Suprapubic skin (tissue), 4 donors: ENCODE measurements around the gene TMPO. TPM values are rescaled to one million over a fixed set of nuclear protein-coding genes. Genes with fewer than 3 reads are reported as not detected.

Source experiments
- DNase-seq, 2 donors: peaks; one replicate each; pipeline ENCODE4 v3.0.0-alpha.2; 2019; ENCODE audit warnings: low spot score in 2 of 2
- H3K27ac ChIP-seq: fragments of 200-600 bp; sonication (generic); one replicate; pipeline ENCODE4 v1.5.1; 2019
- H3K27me3 ChIP-seq: fragments of 200-600 bp; sonication (generic); one replicate; pipeline ENCODE4 v1.5.1; 2019
- H3K36me3 ChIP-seq: fragments of 200-600 bp; sonication (generic); one replicate; pipeline ENCODE4 v1.5.1; 2019
- H3K4me1 ChIP-seq: fragments of 200-600 bp; sonication (generic); one replicate; pipeline ENCODE4 v1.5.1; 2019
- H3K4me3 ChIP-seq: fragments of 200-600 bp; sonication (generic); one replicate; pipeline ENCODE4 v1.5.1; 2019; ENCODE audit warnings: mild to moderate bottlenecking
- H3K9me3 ChIP-seq: fragments of 200-600 bp; sonication (generic); one replicate; pipeline ENCODE4 v1.5.1; 2019
- EP300 ChIP-seq: sonication (generic); formaldehyde crosslinking; IDR thresholded peaks from one replicate; pipeline ENCODE4 v1.6.1; 2017; ENCODE audit warnings: antibody characterized with exemption
- POLR2A ChIP-seq, 2 donors: fragments of 450-650 bp; IDR thresholded peaks; one replicate each; pipeline ENCODE4 v1.6.1; 2017; ENCODE audit warnings: antibody characterized with exemption in 2 of 2, mild to moderate bottlenecking in 2 of 2, moderate library complexity in 2 of 2
- POLR2AphosphoS5 ChIP-seq, 3 donors: sonication (generic); formaldehyde crosslinking; IDR thresholded peaks; one replicate each; pipeline ENCODE4 v1.6.1; 2017; ENCODE audit warnings: antibody characterized with exemption in 3 of 3
- WGBS: methylation state at CpG from one replicate; pipeline ENCODE4 v1.1.5; 2018; 5-methylcytosine and 5-hydroxymethylcytosine counted together
- total RNA-seq, 4 donors: library from RNA; depleted of rRNA; stranded (reverse); fragments of >200 nt; gene quantifications; one replicate each; pipeline ENCODE4 v1.1.0, GENCODE V29; 2016
- TF ChIP-seq, protein P1 (sequence below), 2 donors: fragments of 200-600 bp in 1 of 2; fragments of 450-650 bp in 1 of 2; sonication (generic) in 1 of 2; IDR thresholded peaks; one replicate each; pipeline ENCODE4 v1.5.1; 2016 to 2019; ENCODE audit warnings: antibody characterized with exemption in 2 of 2, mild to moderate bottlenecking in 1 of 2, moderate library complexity in 1 of 2

Gene TMPO
- total RNA-seq, 4 donors from 2014 or later: 45.7 to 66.5 (median 51.0) TPM

DNA sequence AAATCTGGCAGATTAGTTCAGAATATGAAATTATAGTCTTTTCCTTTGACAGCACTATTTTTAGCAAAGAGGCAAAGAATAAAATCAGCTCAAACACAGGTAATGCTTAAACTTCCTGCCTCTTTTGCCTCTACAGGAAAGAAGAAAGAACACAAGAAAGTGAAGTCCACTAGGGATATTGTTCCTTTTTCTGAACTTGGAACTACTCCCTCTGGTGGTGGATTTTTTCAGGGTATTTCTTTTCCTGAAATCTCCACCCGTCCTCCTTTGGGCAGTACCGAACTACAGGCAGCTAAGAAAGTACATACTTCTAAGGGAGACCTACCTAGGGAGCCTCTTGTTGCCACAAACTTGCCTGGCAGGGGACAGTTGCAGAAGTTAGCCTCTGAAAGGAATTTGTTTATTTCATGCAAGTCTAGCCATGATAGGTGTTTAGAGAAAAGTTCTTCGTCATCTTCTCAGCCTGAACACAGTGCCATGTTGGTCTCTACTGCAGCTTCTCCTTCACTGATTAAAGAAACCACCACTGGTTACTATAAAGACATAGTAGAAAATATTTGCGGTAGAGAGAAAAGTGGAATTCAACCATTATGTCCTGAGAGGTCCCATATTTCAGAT lies 17.4 kb downstream of the TMPO start:
- H3K36me3 ChIP-seq: peaks cover 39% of the 10 kb centered on the region
- no peaks in the 10 kb centered on the region for H3K9me3 ChIP-seq
- WGBS: 72% methylated on average over 4 of the region's 4 CpGs
- no peak overlapping the region for H3K4me3 ChIP-seq
- H3K27me3 ChIP-seq: no peaks in the 10 kb centered on the region
- H3K4me1 ChIP-seq: no peaks in the 10 kb centered on the region
- no peak overlapping the region for H3K27ac ChIP-seq
- TF ChIP-seq, protein P1, sequence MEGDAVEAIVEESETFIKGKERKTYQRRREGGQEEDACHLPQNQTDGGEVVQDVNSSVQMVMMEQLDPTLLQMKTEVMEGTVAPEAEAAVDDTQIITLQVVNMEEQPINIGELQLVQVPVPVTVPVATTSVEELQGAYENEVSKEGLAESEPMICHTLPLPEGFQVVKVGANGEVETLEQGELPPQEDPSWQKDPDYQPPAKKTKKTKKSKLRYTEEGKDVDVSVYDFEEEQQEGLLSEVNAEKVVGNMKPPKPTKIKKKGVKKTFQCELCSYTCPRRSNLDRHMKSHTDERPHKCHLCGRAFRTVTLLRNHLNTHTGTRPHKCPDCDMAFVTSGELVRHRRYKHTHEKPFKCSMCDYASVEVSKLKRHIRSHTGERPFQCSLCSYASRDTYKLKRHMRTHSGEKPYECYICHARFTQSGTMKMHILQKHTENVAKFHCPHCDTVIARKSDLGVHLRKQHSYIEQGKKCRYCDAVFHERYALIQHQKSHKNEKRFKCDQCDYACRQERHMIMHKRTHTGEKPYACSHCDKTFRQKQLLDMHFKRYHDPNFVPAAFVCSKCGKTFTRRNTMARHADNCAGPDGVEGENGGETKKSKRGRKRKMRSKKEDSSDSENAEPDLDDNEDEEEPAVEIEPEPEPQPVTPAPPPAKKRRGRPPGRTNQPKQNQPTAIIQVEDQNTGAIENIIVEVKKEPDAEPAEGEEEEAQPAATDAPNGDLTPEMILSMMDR (IDR thresholded peaks at IDR 0.05): peak; percentile 17 to 35
- TF ChIP-seq POLR2A (IDR thresholded peaks at IDR 0.05): no peak
- DNase-seq: no peak

DNA sequence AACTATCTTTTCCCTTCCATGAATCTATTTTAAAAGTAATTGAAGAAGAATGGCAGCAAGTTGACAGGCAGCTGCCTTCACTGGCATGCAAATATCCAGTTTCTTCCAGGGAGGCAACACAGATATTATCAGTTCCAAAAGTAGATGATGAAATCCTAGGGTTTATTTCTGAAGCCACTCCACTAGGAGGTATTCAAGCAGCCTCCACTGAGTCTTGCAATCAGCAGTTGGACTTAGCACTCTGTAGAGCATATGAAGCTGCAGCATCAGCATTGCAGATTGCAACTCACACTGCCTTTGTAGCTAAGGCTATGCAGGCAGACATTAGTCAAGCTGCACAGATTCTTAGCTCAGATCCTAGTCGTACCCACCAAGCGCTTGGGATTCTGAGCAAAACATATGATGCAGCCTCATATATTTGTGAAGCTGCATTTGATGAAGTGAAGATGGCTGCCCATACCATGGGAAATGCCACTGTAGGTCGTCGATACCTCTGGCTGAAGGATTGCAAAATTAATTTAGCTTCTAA lies 18.4 kb downstream of the TMPO start:
- Histone ChIP-seq H3K9me3 (no peaks in the 10 kb centered on the region), H3K27me3 (no peaks in the 10 kb centered on the region), H3K4me3 (no peak overlapping the region), H3K36me3 (peaks cover 38% of the 10 kb centered on the region), H3K27ac (no peak overlapping the region), H3K4me1 (no peaks in the 10 kb centered on the region)
- 88% methylated on average over 4 of the region's 4 CpGs for WGBS
- DNase-seq: no peak
- TF ChIP-seq POLR2A (IDR thresholded peaks at IDR 0.05): no peak
- no peak for TF ChIP-seq POLR2AphosphoS5 (IDR thresholded peaks at IDR 0.05)
- TF ChIP-seq EP300: no peak
- TF ChIP-seq, protein P1 (IDR thresholded peaks at IDR 0.05): no peak

GRCh38 chr12:98538031-98538430 lies 22.6 kb downstream of the TMPO start:
- no peak for DNase-seq
- Histone ChIP-seq H3K4me3 (no peak overlapping the region), H3K27ac (no peak overlapping the region), H3K9me3 (no peaks in the 10 kb centered on the region), H3K27me3 (no peaks in the 10 kb centered on the region), H3K36me3 (peaks cover 45% of the 10 kb centered on the region), H3K4me1 (no peaks in the 10 kb centered on the region)
- WGBS: 94% methylated on average over 4 of the region's 4 CpGs
- no peak for TF ChIP-seq POLR2AphosphoS5 (IDR thresholded peaks at IDR 0.05)
- TF ChIP-seq POLR2A (IDR thresholded peaks at IDR 0.05): no peak
- TF ChIP-seq, protein P1 (IDR thresholded peaks at IDR 0.05): no peak

GRCh38 chr12:98543701-98544100 lies 28.3 kb downstream of the TMPO start:
- H3K27ac ChIP-seq: no peak overlapping the region
- TF ChIP-seq EP300 (no peak), POLR2A (IDR thresholded peaks at IDR 0.05) (no peak), POLR2AphosphoS5 (IDR thresholded peaks at IDR 0.05) (no peak)
- TF ChIP-seq, protein P1 (IDR thresholded peaks at IDR 0.05): no peak
- DNase-seq: no peak
- H3K36me3 ChIP-seq: peaks cover 36% of the 10 kb centered on the region
- no peaks in the 10 kb centered on the region for H3K9me3 ChIP-seq
- no peak overlapping the region for H3K4me3 ChIP-seq
- H3K27me3 ChIP-seq: no peaks in the 10 kb centered on the region
- no peaks in the 10 kb centered on the region for H3K4me1 ChIP-seq

- TF ChIP-seq EP300 (no peak), POLR2AphosphoS5 (IDR thresholded peaks at IDR 0.05) (no peak), POLR2A (IDR thresholded peaks at IDR 0.05) (no peak)
- TF ChIP-seq, protein P1 (IDR thresholded peaks at IDR 0.05): no peak
- Histone ChIP-seq H3K4me1 (no peaks in the 10 kb centered on the region), H3K9me3 (no peaks in the 10 kb centered on the region), H3K27ac (no peak overlapping the region), H3K27me3 (no peaks in the 10 kb centered on the region), H3K36me3 (peaks cover 34% of the 10 kb centered on the region), H3K4me3 (no peak overlapping the region)
- 87% methylated on average over 1 of the region's 1 CpG for WGBS
- DNase-seq: no peak
Measured at GRCh38 chr12:98544751-98545150, 29.4 kb downstream of the TMPO start.
